ENCODE results near the gene EFCAB8.
"Not testable (repeated sequence)": the region's sequence is repeated elsewhere in the genome, so short reads cannot be mapped to it uniquely, and the experiment has no call there.

EFCAB8 gene

GRCh38 chr20:32973077-32973717 lies 114.5 kb downstream of the EFCAB8 start:
- DNase-seq = no peak

- not testable (repeated sequence) for DNase-seq
These were observed 115.7 kb downstream of the EFCAB8 start for GRCh38 chr20:32974204-32975064.

GRCh38 chr20:32975121-32975520 lies 116.4 kb downstream of the EFCAB8 start:
- not testable (repeated sequence) for DNase-seq

GRCh38 chr20:32975698-32976674 lies 117.3 kb downstream of the EFCAB8 start:
- no peak for DNase-seq

GRCh38 chr20:32976746-32977145 lies 118.0 kb downstream of the EFCAB8 start:
- DNase-seq = no peak

GRCh38 chr20:32977281-32978008 lies 118.7 kb downstream of the EFCAB8 start:
- DNase-seq = no peak

GRCh38 chr20:32978009-32978335 lies 119.2 kb downstream of the EFCAB8 start:
- DNase-seq = no peak

GRCh38 chr20:32979201-32979998 lies 120.7 kb downstream of the EFCAB8 start:
- no peak for DNase-seq

- no peak for DNase-seq
These were observed 121.6 kb downstream of the EFCAB8 start for GRCh38 chr20:32980131-32980941.

GRCh38 chr20:32980990-32981389 lies 122.3 kb downstream of the EFCAB8 start:
- DNase-seq = no peak

GRCh38 chr20:32982617-32983458 lies 124.1 kb downstream of the EFCAB8 start:
- DNase-seq = no peak

- DNase-seq = no peak
These were observed 124.9 kb downstream of the EFCAB8 start for GRCh38 chr20:32983459-32984112.

GRCh38 chr20:32984196-32984595 lies 125.5 kb downstream of the EFCAB8 start:
- DNase-seq = no peak

- no peak for DNase-seq
These were observed 126.1 kb downstream of the EFCAB8 start for GRCh38 chr20:32984631-32985354.

- DNase-seq = no peak
These were observed 126.9 kb downstream of the EFCAB8 start for GRCh38 chr20:32985596-32985995.

GRCh38 chr20:32986331-32986966 lies 127.7 kb downstream of the EFCAB8 start:
- no peak for DNase-seq

- no peak for DNase-seq
These were observed 128.5 kb downstream of the EFCAB8 start for GRCh38 chr20:32987044-32987825.
